Head of caudate nucleus (tissue), 42 donors: ENCODE results near the gene ZNF546.
"Not testable (repeated sequence)": the region's sequence is repeated elsewhere in the genome, so short reads cannot be mapped to it uniquely, and the experiment has no call there.

Source experiments
- DNase-seq, 42 donors: peaks; one replicate each; pipeline versions ENCODE4 v3.0.0 to v3.0.0-alpha.2; 2020 to 2021; ENCODE audit warnings: mixed read lengths in 7 of 42
- intact Hi-C: fragments of 100-400 bp; cut with DNase I; formaldehyde crosslinking; loops from one replicate; pipeline ENCODE4 v1.15.0; 2022

The ZNF546 gene

DNA sequence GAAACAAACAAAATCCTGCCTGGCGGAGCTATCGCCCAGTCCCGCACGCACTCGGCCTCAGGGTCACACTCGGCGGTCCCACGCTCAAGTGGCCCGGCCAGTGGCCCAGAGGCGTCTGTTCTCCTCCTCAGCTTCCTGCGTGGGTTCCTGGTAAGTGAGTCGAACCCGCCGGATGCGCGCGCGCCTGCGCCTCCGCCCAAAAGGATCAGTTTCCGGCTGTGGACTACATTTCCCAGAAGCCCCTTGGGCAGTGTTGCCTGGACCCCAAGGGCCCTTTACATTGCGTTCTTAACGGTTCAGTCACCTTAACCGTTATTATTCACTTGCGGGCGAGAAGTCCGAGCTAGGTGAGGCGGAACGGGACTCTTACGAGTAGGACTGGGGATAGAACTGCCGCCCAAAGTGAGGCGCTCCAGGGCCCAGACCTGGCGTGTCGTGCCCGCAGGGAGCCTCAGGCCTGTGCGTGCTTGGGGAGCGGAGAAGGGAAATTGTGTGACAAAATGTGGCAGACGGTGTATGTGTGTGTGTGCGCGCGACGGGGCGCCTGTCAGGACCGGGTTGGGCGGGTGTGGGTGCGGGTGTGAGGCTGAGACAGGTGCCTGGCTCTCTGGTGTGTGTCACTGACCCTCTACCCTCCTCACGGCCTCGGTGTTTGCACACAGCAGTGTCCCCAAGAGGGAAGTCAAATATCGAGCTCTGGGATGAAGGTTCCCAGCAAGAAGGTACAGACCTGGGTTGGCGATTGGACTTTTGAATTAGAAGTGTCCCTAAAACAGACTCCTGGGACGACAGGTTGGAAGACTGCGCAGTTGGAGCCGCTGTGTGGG is at the start of gene ZNF546:
ZNF546 (plus strand) TSS at position 250 of the 827 bp plus-strand sequence. CDS start 1,267 bp downstream, outside the sequence.
- peak; percentile 87 to 97 (median 92) for DNase-seq
- intact Hi-C loops = loop anchor here (2.0 kb wide), 1 partner anchor 26 kb away; the partner anchor contains the start of gene PSMC4

DNA sequence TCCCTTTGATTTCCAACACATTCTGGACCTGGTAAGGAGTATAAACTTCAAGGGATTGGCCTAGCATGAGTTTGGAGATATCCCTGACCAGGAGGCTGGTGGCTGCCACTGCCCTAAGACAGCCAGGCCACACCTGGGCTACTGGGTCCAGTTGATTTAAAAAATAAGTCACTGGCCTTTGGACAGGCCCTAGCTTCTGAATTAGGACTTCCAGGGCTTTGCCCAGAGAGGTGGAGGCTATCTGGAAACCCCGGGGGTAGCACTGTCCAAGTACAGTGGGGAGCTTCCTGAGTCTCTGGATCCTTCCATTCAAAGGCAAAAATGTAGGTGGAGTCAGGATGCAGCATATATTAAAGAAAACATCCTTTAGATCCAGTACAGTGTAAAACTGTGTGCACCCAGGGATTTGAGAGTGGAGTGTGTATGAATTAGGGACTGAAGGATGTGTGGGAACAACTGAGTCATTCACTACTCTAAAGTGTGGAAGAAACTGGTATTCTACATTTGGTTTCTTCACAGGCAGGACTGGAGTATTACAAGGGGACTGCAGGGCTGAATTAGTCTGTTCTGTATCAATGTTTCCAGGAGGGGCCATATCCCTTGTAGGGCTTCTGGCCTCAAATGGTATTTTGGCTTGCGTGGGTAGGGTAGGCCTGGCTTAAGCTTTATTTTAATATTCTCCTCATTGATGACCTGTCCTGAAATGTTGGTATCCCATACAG is 47.7 kb upstream of the ZNF546 start:
- intact Hi-C loops = no loop called here
- DNase-seq = peak in 1 of 42 donors; percentile 29

- intact Hi-C loops = no loop called here
- DNase-seq = peak in 1 of 42 donors; percentile 7
Measured at GRCh38 chr19:39951065-39951650, 45.7 kb upstream of the ZNF546 start.

DNA sequence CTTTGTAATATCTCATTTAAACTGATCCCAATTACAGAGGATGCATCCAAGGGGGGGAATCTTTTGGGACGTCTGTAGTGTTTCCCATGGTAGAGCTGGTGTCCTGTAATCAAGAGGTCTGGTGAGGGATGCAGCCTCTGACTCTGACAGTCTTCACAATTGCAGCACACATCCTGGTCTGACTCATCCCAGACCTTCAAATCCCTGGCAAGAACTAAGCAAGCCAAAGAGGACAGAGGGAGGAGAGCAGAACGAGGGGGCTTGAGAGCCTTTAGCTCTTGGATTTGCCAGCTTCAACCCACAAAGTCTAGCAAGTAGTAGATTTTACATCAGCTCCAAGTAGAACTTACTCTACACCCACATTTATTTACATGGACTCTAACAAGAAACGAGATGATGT is 45.2 kb upstream of the ZNF546 start:
- peak in 2 of 42 donors; percentile 0 to 1 for DNase-seq
- intact Hi-C loops = no loop called here

DNA sequence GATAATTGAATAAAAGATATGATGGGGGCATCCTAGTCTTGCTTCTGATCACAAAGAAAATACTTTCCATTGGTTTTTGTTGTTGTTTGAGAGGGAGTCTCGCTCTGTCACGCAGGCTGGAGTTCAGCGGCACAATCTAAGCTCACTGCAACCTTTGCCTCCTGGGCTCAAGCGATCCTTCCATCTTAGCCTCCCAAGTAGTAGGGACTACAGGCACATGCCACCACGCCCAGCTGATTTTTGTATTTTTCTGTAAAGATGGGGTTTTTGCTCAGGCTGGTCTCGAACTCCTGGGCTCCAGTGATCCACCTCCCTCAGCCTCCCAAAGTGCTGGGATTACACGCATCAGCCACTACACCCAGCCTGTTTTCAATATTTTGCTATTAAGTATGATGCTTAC is 42.9 kb upstream of the ZNF546 start:
- DNase-seq = peak in 2 of 42 donors; percentile 5 to 15
- intact Hi-C loops = no loop called here

DNA sequence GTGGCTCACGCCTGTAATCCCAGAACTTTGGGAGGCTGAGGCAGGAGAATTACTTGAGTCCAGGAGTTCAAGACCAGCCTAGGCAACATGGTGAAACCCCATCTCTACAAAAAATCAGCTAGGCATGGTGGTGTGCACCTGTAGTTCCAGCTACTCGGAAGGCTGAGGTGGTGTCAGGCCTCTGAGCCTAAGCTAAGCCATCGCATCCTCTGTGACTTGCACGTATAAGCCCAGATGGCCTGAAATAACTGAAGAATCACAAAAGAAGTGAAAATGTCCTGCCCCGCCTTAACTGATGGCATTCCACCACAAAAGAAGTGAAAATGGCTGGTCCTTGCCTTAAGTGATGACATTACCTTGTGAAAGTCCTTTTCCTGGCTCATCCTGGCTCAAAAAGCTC is 39.0 kb upstream of the ZNF546 start:
- DNase-seq = peak in 1 of 42 donors; percentile 1
- intact Hi-C loops = not testable (repeated sequence)

DNA sequence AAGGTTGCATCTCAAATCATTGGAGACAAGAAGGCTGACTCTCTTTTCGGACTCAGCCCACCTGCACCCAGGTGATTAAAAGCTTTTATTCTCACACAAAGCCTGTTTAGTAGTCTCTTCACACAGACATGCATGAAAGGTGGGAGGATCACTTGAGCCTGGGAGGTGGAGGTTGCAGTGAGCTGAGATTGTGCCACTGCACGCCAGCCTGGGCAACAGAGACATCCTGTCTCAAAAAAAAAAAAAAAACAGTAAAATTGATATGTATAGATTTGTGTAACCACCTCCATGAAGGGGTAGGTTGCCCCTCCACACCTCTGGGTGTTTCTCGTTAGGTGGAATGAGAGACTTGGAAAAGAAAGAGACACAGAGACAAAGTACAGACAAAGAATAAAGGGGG is 37.9 kb upstream of the ZNF546 start:
- peak in 6 of 42 donors; percentile 5 to 41 (median 20) for DNase-seq
- intact Hi-C loops = not testable (repeated sequence)

DNA sequence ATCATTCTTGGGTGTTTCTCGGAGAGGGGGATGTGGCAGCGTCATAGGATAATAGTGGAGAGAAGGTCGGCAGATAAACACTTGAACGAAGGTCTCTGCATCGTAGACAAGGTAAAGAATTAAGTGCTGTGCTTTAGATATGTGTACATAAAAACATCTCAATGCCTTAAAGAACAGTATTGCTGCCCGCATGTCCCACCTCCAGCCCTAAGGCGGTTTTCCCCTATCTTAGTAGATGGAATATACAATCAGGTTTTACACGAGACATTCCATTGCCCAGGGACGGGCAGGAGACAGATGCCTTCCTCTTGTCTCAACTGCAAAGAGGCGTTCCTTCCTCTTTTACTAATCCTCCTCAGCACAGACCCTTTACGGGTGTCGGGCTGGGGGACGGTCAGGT is 37.5 kb upstream of the ZNF546 start:
- intact Hi-C loops = not testable (repeated sequence)
- DNase-seq = peak in 1 of 42 donors; percentile 12

- intact Hi-C loops = no loop called here
- DNase-seq = no peak
Measured at GRCh38 chr19:39963898-39964297, 33.0 kb upstream of the ZNF546 start.

- intact Hi-C loops = no loop called here
- DNase-seq = peak in 1 of 42 donors; percentile 1
Measured at GRCh38 chr19:39966617-39967016, 30.2 kb upstream of the ZNF546 start.

GRCh38 chr19:39967561-39967960 is 29.3 kb upstream of the ZNF546 start:
- intact Hi-C loops = no loop called here
- peak in 1 of 42 donors; percentile 13 for DNase-seq

DNA sequence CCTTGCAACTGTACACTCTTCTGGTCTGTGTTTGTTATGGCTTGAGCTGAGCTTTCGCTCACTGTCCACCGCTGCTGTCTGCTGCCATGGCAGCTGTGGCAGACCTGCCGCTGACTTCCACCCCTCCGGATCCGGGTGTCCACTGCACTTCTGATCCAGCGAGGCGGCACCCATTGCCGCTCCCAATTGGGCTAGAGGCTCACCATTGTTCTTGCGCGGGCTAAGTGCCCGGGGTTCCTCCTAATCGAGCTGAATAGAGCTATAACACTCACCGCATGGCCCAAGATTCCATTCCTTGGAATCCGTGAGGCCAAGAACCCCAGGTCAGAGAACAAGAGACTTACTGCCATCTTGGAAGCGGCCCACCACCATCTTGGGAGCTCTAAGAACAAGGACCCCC is 28.1 kb upstream of the ZNF546 start:
- intact Hi-C loops = no loop called here
- DNase-seq = peak in 1 of 42 donors; percentile 25

DNA sequence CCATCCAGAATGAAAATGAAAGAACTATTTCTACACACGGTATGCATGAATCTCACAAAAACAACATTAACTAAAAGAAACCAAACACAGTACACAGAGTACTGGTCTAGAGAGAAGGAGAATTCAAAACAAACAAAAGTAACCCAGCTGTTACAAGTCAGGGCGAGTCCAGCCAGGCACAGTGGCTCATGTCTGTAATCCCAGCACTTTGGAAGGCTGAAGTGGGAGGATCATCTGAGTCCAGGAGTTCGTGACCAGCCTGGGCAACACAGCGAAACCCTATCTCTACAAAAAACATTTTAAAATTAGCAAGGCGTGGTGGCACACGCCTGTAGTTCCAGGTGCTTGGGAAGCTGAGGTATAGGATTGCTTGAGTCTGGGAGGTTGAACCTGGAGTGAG is 27.6 kb upstream of the ZNF546 start:
- intact Hi-C loops = no loop called here
- DNase-seq = no peak

GRCh38 chr19:39969681-39970424 is 27.0 kb upstream of the ZNF546 start:
- peak in 2 of 42 donors; percentile 8 to 35 for DNase-seq
- intact Hi-C loops = loop anchor here (2.0 kb wide), 1 partner anchor 27 kb away; the partner anchor contains the start of gene ZNF546

- DNase-seq = no peak
Measured at GRCh38 chr19:39970425-39970674, 26.5 kb upstream of the ZNF546 start.

GRCh38 chr19:39970675-39971379 is 26.0 kb upstream of the ZNF546 start, which contains the start of gene PSMC4:
TSS of gene PSMC4 (plus strand) at chr19:39971165. CDS start at chr19:39971203, 38 bp downstream.
- peak; percentile 96 to 100 (median 98) for DNase-seq
- intact Hi-C loops = loop anchor here (2.0 kb wide), 1 partner anchor 26 kb away; the partner anchor contains the start of gene ZNF546

More at GRCh38 chr19:39970425-39970674, 26.5 kb upstream of the ZNF546 start:
- intact Hi-C loops = loop anchor here (2.0 kb wide), 1 partner anchor 26 kb away; the partner anchor contains the start of gene ZNF546

DNA sequence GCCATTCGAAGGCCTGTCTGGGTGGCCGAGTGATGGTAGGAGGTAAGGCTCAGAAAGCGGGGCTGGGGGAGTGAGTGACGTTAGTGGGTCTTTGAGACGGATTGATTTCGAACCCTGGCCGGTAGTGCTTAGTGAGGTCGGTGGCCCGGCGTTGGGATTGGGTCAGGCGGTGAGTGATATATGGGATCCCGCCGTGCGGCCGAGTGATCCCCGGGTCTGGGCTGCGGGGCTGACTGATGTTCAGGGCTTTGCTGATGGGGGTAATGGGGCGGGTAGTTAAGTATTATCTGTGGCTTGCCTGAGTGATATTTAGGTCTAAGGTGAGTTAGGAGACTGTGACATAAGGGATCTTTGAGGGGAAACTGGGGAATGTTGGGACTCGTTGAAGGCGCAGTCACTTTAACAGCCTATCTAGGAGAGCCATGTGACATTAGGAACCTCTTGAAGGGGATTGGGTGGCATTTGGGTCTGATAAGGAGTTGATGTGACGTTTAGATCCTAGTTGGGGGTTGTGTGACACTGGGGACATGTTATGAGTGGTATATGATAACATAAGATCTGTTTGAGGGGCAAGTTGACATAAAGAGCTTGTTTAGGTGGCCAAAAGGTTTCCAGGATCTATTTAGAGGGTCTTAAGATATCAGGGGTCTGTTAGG is 25.4 kb upstream of the ZNF546 start:
- DNase-seq = peak in 3 of 42 donors; percentile 17 to 46 (median 22)
- intact Hi-C loops = loop anchor here (2.0 kb wide), 1 partner anchor 25 kb away; the partner anchor contains the start of gene ZNF546
